ENCODE data around the gene TLE7. TPM values are rescaled to one million over a fixed set of nuclear protein-coding genes. Genes with fewer than 3 reads are reported as not detected.

TLE7 gene
- polyA plus RNA-seq, 1 of the 3 experiments (the other 2 are of a cell fraction): not detected

GRCh38 chr16:71449020-71449419, 7.2 kb upstream of the TLE7 start (continued):
- TF ChIP-seq ZBTB33 (IDR thresholded peaks at IDR 0.05; ENCODE audit: borderline replicate concordance, low read depth) (no peak), RAD21 (IDR thresholded peaks at IDR 0.05; ENCODE audit: low read length) (no peak)

- no peak overlapping the region for H3K4me2 ChIP-seq
- TF ChIP-seq RAD21 (IDR thresholded peaks at IDR 0.05; ENCODE audit: low read length) (no peak), ELF1 (IDR thresholded peaks at IDR 0.05) (no peak), YY1 (IDR thresholded peaks at IDR 0.05; ENCODE audit: low read depth) (no peak), CTCF (IDR thresholded peaks at IDR 0.05) (no peak), CHD2 (IDR thresholded peaks at IDR 0.05; ENCODE audit: low read length, partially characterized antibody) (no peak)
- H2AFZ ChIP-seq (ENCODE audit: low read depth): no peak overlapping the region
- H3K9me2 ChIP-seq: no peaks in the 10 kb centered on the region
- H3K4me1 ChIP-seq (ENCODE audit: control insufficient read depth in 1 of 2, insufficient read depth in 2 of 2, low read depth in 1 of 2, low read length in 1 of 2): no peaks in the 10 kb centered on the region
- H3F3A ChIP-seq (replicated peaks; ENCODE audit: insufficient read depth): peaks cover 7% of the 10 kb centered on the region
- POLR2A ChIA-PET: no interaction called here
- 92% methylated on average over 7 of the region's 7 CpGs for WGBS (ENCODE audit: low lambda C conversion rate)
- H3K9me3 ChIP-seq: peaks cover 42% of the 10 kb centered on the region; the same call in 1 of the 2 replicates
- no peaks in the 10 kb centered on the region for H3K79me2 ChIP-seq (ENCODE audit: insufficient read depth)
- no peak overlapping the region for H3K9ac ChIP-seq
- no peaks in the 10 kb centered on the region for H4K20me1 ChIP-seq (ENCODE audit: insufficient read depth)
- CTCF ChIA-PET: interaction anchor here (1.1 kb wide), 1 partner anchor 72 kb away, joined by 3 read pairs; no protein-coding TSS in a partner anchor
- H3K27ac ChIP-seq (ENCODE audit: low read depth in 2 of 2, low read length in 1 of 2): no peak overlapping the region
- no peak for DNase-seq
- no peaks in the 10 kb centered on the region for H3K27me3 ChIP-seq (ENCODE audit: insufficient read depth)
- peaks cover 52 to 69% of the 10 kb centered on the region in 2 experiments for H3K36me3 ChIP-seq (replicated peaks in 1 of 2; ENCODE audit: control insufficient read depth in 1 of 2, insufficient read depth in 2 of 2, low read length in 1 of 2)
- H3K4me3 ChIP-seq (ENCODE audit: low read depth in 2 of 2, low read length in 1 of 2): peak overlapping the region in 1 of 2 experiments; percentile 17; a peak in 1 of 4 replicates
Observed at GRCh38 chr16:71448274-71448866, 6.5 kb upstream of the TLE7 start.

GRCh38 chr16:71443714-71444113, 1.9 kb upstream of the TLE7 start:
- H3K27me3 ChIP-seq (ENCODE audit: insufficient read depth): peaks cover 5% of the 10 kb centered on the region; the same call in 1 of the 2 replicates
- H3F3A ChIP-seq (replicated peaks; ENCODE audit: insufficient read depth): peaks cover 7% of the 10 kb centered on the region
- peaks cover 8 to 22% of the 10 kb centered on the region in 2 experiments for H3K36me3 ChIP-seq (replicated peaks in 1 of 2; ENCODE audit: control insufficient read depth in 1 of 2, insufficient read depth in 2 of 2, low read length in 1 of 2)
- H3K4me1 ChIP-seq (ENCODE audit: control insufficient read depth in 1 of 2, insufficient read depth in 2 of 2, low read depth in 1 of 2, low read length in 1 of 2): no peaks in the 10 kb centered on the region
- ChIA-PET CTCF (no interaction called here), POLR2A (no interaction called here)
- H4K20me1 ChIP-seq (ENCODE audit: insufficient read depth): no peaks in the 10 kb centered on the region
- no peaks in the 10 kb centered on the region for H3K9me2 ChIP-seq
- H3K4me3 ChIP-seq (ENCODE audit: low read depth in 2 of 2, low read length in 1 of 2): no peak overlapping the region
- 20% methylated on average over 1 of the region's 6 CpGs for WGBS (ENCODE audit: low lambda C conversion rate)
- DNase-seq: no peak
- H3K9me3 ChIP-seq: peaks cover 22% of the 10 kb centered on the region; the same call in 1 of the 2 replicates
- H3K9ac ChIP-seq: no peak overlapping the region
- H3K4me2 ChIP-seq: no peak overlapping the region
- H3K27ac ChIP-seq (ENCODE audit: low read depth in 2 of 2, low read length in 1 of 2): no peak overlapping the region
- no peaks in the 10 kb centered on the region for H3K79me2 ChIP-seq (ENCODE audit: insufficient read depth)
- H2AFZ ChIP-seq (ENCODE audit: low read depth): no peak overlapping the region
- TF ChIP-seq TEAD4 (IDR thresholded peaks at IDR 0.05; ENCODE audit: borderline replicate concordance, insufficient read depth) (no peak), REST (IDR thresholded peaks at IDR 0.05; ENCODE audit: low read depth, low read length) (no peak), CHD2 (IDR thresholded peaks at IDR 0.05; ENCODE audit: low read length, partially characterized antibody) (no peak), FOSL2 (IDR thresholded peaks at IDR 0.05; ENCODE audit: borderline replicate concordance, low read depth) (no peak), PBX3 (IDR thresholded peaks at IDR 0.05) (no peak), RXRA (IDR thresholded peaks at IDR 0.05; ENCODE audit: borderline replicate concordance, low read depth) (no peak), RFX5 (IDR thresholded peaks at IDR 0.05; ENCODE audit: low read length) (no peak), EZH2phosphoT487 (IDR thresholded peaks at IDR 0.05; ENCODE audit: borderline replicate concordance, low read depth) (no peak), MXI1 (IDR thresholded peaks at IDR 0.05; ENCODE audit: low read depth, low read length) (no peak)

Measured in SK-N-SH (cell line).